ENCODE measurements around the gene KCNJ1.

Gene KCNJ1

DNA sequence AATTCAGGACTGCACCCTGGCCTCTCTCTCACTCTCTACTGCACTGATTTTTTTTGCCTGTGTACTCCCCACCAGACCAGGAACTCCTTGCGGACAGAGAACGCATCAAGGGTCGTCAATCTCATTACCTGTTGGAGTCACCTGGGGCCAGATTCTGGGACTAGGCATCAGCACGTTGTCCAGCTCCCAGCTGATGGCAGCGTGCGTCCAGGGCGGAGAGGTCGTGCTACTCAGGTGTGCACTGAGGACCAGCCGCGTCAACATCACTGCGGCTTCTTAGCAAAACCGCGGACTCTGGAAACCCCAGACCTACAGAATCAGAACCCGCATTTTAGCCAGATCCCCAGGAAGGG, 37.2 kb upstream of the KCNJ1 start:
- TF ChIP-seq, protein P1, sequence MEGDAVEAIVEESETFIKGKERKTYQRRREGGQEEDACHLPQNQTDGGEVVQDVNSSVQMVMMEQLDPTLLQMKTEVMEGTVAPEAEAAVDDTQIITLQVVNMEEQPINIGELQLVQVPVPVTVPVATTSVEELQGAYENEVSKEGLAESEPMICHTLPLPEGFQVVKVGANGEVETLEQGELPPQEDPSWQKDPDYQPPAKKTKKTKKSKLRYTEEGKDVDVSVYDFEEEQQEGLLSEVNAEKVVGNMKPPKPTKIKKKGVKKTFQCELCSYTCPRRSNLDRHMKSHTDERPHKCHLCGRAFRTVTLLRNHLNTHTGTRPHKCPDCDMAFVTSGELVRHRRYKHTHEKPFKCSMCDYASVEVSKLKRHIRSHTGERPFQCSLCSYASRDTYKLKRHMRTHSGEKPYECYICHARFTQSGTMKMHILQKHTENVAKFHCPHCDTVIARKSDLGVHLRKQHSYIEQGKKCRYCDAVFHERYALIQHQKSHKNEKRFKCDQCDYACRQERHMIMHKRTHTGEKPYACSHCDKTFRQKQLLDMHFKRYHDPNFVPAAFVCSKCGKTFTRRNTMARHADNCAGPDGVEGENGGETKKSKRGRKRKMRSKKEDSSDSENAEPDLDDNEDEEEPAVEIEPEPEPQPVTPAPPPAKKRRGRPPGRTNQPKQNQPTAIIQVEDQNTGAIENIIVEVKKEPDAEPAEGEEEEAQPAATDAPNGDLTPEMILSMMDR (IDR thresholded peaks at IDR 0.05; ENCODE audit: low read depth, low read length): no peak
- Histone ChIP-seq H3K4me3 (ENCODE audit: low read depth, low read length) (no peak overlapping the region), H3K27ac (no peak overlapping the region), H3K27me3 (ENCODE audit: insufficient read depth, low read depth, severe bottlenecking) (no peaks in the 10 kb centered on the region), H3K9me3 (ENCODE audit: severe bottlenecking) (no peaks in the 10 kb centered on the region), H3K36me3 (no peaks in the 10 kb centered on the region)
- no peak for DNase-seq

DNA sequence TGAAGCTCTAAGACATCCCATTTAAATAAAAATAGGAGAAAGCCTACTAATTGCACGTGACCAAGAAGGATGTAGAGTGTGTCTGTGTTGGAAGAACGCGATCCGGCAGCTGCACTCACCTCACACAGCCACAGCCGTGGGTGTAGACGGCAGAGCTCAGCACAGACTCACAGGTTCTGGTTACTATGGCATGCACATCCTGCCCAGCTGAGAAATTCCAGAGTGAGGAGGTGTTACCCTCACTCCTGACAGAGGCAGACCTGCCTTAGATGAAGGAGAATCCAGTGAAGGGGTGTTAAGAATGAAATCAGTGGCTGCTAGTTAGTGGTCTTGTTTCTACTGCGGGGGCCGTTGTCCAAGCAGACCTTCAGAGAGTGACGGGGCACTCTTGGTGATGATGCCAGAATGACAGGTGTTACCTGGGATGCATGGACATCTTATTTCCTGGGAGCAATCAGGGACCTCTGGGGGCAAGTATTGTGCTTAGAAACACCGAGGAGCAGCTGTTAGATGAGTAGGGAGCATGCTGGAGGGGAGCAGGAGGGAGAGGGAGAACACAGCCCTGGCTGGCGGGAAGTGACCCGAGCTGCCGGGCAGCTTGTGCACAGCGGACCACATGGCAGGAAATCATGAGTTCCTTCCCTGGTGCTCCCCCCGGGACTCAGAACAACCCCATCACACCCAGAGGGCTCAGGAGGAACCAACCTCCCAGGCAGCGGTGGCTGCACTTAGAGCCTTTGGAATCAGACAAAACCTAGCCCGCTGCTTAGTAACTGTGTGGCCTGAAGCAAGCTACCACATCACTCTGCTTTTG, 36.4 kb upstream of the KCNJ1 start:
- Histone ChIP-seq H3K9me3 (ENCODE audit: severe bottlenecking) (no peaks in the 10 kb centered on the region), H3K36me3 (no peaks in the 10 kb centered on the region), H3K27ac (no peak overlapping the region), H3K27me3 (ENCODE audit: insufficient read depth, low read depth, severe bottlenecking) (no peaks in the 10 kb centered on the region), H3K4me3 (ENCODE audit: low read depth, low read length) (no peak overlapping the region)
- no peak for DNase-seq
- TF ChIP-seq, protein P1 (IDR thresholded peaks at IDR 0.05; ENCODE audit: low read depth, low read length): no peak

DNA sequence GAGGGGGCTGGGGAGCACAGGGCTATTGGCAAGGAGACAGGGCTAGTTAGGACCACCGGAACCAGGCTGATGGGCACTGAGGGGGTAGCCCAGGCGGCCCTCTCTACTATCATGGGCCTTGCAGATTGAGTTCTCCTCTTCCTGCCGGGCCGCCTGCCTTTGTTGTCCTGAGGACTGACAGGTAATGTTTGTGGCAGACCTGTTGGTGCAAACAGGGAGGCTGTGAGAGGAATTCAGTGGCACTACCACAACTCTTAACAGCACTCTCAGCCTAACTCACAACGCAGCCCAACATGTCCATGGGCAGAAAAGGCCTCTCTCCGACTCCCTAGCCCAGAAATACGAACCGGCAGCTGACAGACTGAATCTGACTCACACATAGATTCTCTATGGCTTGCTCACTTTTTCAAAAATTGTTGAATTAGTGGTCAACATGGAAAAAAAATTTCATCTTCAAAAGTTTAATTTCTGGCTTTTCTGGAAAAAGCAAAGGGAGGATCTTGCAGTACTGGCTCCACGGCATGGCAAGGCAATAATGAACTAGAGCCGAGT, 35.5 kb upstream of the KCNJ1 start:
- no peak overlapping the region for H3K4me3 ChIP-seq (ENCODE audit: low read depth, low read length)
- no peaks in the 10 kb centered on the region for H3K9me3 ChIP-seq (ENCODE audit: severe bottlenecking)
- no peaks in the 10 kb centered on the region for H3K36me3 ChIP-seq
- H3K27me3 ChIP-seq (ENCODE audit: insufficient read depth, low read depth, severe bottlenecking): no peaks in the 10 kb centered on the region
- H3K27ac ChIP-seq: no peak overlapping the region
- no peak for DNase-seq
- TF ChIP-seq, protein P1 (IDR thresholded peaks at IDR 0.05; ENCODE audit: low read depth, low read length): no peak

DNA sequence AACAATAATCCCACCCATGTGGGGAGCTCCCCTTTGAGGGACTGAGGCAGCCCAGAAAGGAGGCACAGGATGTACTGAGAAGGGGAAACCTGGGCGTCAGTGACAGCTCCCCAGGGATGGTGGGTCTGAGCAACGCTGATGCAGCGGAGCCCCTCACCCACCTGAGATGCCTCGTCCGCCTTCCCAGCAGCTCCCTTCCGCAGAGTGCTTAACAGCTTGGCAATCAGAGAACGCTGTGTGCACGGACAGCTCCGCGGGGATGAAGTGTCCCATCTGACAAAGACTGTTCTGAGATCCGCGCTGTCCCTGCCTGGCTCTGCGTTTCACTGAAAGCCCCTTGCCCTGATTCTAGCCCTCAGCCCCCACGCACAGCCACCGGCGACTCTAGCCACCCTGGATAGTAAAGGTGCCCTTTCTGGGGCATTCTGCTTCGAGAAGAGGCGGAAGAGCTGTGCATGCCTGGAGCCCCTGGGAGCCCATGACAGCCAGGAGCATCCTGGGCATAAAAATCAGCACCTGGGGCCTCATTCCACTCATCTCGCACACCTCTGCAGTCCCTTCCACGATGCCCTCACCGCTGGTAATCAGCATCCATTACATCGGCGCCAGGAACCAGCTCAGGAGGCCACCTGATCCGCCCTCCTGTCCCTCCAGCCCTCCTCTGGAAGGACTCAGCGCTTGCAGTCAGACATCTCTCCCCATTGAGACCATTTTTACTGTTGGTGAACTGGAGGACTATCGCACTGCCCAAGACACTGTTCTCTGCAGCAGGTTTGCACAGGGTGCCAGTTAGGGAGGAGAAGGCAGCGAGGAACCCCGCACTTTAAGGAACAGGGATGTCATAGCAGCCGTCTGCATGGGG, 34.8 kb upstream of the KCNJ1 start:
- Histone ChIP-seq H3K4me3 (ENCODE audit: low read depth, low read length) (no peak overlapping the region), H3K27me3 (ENCODE audit: insufficient read depth, low read depth, severe bottlenecking) (no peaks in the 10 kb centered on the region), H3K27ac (no peak overlapping the region), H3K36me3 (no peaks in the 10 kb centered on the region), H3K9me3 (ENCODE audit: severe bottlenecking) (no peaks in the 10 kb centered on the region)
- TF ChIP-seq, protein P1 (IDR thresholded peaks at IDR 0.05; ENCODE audit: low read depth, low read length): no peak
- DNase-seq: no peak

DNA sequence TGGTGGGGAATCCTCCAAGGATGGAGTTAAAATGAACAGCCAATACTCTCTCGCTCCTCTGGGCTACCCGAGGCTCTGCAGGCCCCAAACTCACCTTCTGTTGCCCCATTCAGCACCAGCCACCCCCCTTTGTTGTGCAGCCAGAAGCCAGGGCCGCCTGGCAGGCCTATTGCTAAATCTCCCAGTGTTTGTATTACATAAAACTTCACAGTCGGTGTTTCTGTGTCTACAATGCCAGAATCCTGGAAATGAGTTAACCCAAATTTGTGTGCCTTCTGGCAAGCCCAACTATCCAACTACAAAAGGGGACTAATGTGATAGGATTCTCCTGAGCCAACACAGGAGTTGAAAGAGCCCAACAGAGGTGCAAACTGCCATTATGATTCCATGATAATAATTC, 33.4 kb upstream of the KCNJ1 start:
- H3K27me3 ChIP-seq (ENCODE audit: insufficient read depth, low read depth, severe bottlenecking): no peaks in the 10 kb centered on the region

More for the DNA sequence above, 33.4 kb upstream of the KCNJ1 start:
- H3K4me3 ChIP-seq (ENCODE audit: low read depth, low read length): no peak overlapping the region
- no peaks in the 10 kb centered on the region for H3K9me3 ChIP-seq (ENCODE audit: severe bottlenecking)
- TF ChIP-seq, protein P1 (IDR thresholded peaks at IDR 0.05; ENCODE audit: low read depth, low read length): no peak
- no peaks in the 10 kb centered on the region for H3K36me3 ChIP-seq
- no peak overlapping the region for H3K27ac ChIP-seq
- no peak for DNase-seq
